Calu3 (cell line): ENCODE measurements around the gene HECA. TPM values are rescaled to one million over a fixed set of nuclear protein-coding genes. Genes with fewer than 3 reads are reported as not detected.

Source experiments
- BruUV-seq: library from RNA; stranded (reverse); fragments of 400-500 nt; replicated peaks from 2 replicates; lab custom pipeline; 2021; lab: Mats Ljungman, UMichigan
- CTCF ChIA-PET: fragments of 300-600 bp; sonication (Branson Sonifier 250); formaldehyde crosslinking; loops from one replicate; lab custom pipeline; 2022; ENCODE audit warnings: antibody characterized with exemption; lab: Charles Lee
- DNase-seq: peaks from one replicate; pipeline ENCODE4 v3.0.0; 2022
- H3K27ac Mint-ChIP-seq: one replicate; pipeline ENCODE4 v1.8.0; 2022; ENCODE audit warnings: mixed read lengths; ENCODE audit not compliant: unreplicated experiment
- H3K27me3 Mint-ChIP-seq: one replicate; pipeline ENCODE4 v1.8.0; 2022; ENCODE audit warnings: mixed read lengths; ENCODE audit not compliant: unreplicated experiment
- H3K36me3 Mint-ChIP-seq: one replicate; pipeline ENCODE4 v1.8.0; 2022; ENCODE audit warnings: mild to moderate bottlenecking, moderate library complexity, mixed read lengths; ENCODE audit not compliant: insufficient read depth, unreplicated experiment
- H3K4me1 Mint-ChIP-seq: one replicate; pipeline ENCODE4 v1.8.0; 2022; ENCODE audit warnings: mild to moderate bottlenecking, low read depth, mixed read lengths; ENCODE audit not compliant: unreplicated experiment
- H3K4me3 Mint-ChIP-seq: one replicate; pipeline ENCODE4 v1.8.0; 2022; ENCODE audit warnings: mild to moderate bottlenecking, low read depth, moderate library complexity, mixed read lengths; ENCODE audit not compliant: unreplicated experiment
- H3K9me3 Mint-ChIP-seq: one replicate; pipeline ENCODE4 v1.8.0; 2022; ENCODE audit warnings: low read depth, mixed read lengths; ENCODE audit not compliant: unreplicated experiment
- intact Hi-C: fragments of 100-400 bp; cut with micrococcal nuclease; formaldehyde crosslinking; loops from one replicate; pipeline ENCODE4 v1.10.0; 2022; ENCODE audit not compliant: unreplicated experiment
- total RNA-seq: library from RNA; stranded (reverse); gene quantifications from 2 replicates; pipeline ENCODE4 v1.2.3, GENCODE V29; 2022
- TF ChIP-seq, protein P1 (sequence below): fragments of 200-600 bp; IDR thresholded peaks from one replicate; pipeline ENCODE4 v1.8.0; 2022; ENCODE audit warnings: antibody characterized with exemption; ENCODE audit not compliant: unreplicated experiment

Gene HECA
- total RNA-seq, 1 experiment from 2014 or later = 7.1 TPM

DNA sequence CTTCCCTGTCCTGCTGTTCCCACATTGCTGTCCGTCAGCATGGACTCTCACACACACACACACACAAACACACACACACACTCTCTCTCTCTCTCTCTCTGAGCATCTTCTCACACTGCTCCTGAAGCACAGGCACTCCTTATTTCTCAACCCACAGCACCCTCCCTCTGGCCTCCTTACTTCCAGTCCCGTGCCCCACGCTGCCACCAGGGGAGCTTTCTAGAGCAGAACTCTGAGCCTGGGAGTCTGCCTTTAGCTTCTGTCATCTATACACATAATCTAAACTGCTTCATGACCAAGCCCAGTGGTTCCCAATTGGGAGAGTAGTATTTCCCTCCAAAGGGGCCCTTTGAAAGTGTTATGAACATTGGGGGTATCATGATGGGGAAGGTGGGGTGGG lies 29.1 kb downstream of the HECA start:
- H3K36me3 Mint-ChIP-seq = no peaks in the 10 kb centered on the region
- no peak for DNase-seq
- TF ChIP-seq, protein P1, sequence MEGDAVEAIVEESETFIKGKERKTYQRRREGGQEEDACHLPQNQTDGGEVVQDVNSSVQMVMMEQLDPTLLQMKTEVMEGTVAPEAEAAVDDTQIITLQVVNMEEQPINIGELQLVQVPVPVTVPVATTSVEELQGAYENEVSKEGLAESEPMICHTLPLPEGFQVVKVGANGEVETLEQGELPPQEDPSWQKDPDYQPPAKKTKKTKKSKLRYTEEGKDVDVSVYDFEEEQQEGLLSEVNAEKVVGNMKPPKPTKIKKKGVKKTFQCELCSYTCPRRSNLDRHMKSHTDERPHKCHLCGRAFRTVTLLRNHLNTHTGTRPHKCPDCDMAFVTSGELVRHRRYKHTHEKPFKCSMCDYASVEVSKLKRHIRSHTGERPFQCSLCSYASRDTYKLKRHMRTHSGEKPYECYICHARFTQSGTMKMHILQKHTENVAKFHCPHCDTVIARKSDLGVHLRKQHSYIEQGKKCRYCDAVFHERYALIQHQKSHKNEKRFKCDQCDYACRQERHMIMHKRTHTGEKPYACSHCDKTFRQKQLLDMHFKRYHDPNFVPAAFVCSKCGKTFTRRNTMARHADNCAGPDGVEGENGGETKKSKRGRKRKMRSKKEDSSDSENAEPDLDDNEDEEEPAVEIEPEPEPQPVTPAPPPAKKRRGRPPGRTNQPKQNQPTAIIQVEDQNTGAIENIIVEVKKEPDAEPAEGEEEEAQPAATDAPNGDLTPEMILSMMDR = no peak
- peaks cover 14% of the 10 kb centered on the region for H3K4me1 Mint-ChIP-seq
- BruUV-seq = no TSS peak
- H3K9me3 Mint-ChIP-seq = no peaks in the 10 kb centered on the region
- no peak overlapping the region for H3K4me3 Mint-ChIP-seq
- H3K27me3 Mint-ChIP-seq = no peaks in the 10 kb centered on the region
- CTCF ChIA-PET = interaction anchor here (0.7 kb wide), 1 partner anchor 1962 kb away, joined by 4 read pairs; no protein-coding TSS in a partner anchor
- no peak overlapping the region for H3K27ac Mint-ChIP-seq
- intact Hi-C loops = no loop called here

DNA sequence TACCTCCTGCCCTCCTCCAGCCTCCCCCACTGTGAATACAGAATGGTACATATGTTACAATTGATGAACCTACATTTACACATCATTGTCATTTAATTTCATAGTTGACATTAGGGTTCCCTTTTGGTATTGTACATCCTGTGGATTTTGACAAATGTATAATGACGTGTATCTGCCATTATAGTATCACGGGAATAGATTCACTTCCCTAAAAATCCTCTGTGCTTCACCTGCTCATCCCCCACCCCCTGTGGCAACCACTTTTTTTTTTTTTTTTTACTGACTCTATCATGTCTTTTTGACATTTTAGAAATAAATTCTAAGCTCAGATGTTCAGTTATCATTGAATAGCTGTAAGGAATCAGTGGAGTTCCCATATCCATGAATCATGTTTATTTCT lies 30.4 kb downstream of the HECA start:
- CTCF ChIA-PET = interaction anchor here (0.6 to 0.7 kb wide), 2 partner anchors 111 to 232 kb away, joined by 4 read pairs; no protein-coding TSS in a partner anchor

DNA sequence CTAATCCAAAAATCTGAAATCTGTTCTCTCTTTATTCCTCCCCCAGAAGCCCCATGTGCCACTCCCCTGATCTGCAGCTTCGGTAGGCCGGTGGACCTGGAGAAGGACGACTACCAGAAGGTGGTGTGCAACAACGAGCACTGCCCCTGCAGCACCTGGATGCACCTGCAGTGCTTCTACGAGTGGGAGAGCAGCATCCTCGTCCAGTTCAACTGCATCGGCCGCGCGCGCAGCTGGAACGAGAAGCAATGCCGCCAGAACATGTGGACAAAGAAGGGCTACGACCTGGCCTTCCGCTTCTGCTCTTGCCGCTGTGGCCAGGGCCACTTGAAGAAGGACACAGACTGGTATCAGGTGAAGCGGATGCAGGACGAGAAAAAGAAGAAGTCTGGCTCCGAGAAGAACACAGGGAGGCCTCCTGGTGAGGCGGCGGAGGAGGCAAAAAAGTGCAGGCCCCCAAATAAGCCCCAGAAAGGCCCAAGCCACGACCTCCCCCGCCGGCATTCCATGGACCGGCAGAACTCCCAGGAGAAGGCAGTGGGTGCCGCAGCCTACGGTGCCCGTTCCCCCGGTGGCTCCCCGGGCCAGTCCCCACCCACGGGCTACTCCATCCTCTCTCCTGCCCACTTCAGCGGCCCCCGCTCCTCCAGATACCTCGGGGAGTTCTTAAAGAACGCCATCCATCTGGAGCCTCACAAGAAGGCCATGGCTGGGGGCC lies 31.5 kb downstream of the HECA start:
- no TSS peak for BruUV-seq
- no peak overlapping the region for H3K27ac Mint-ChIP-seq
- H3K4me3 Mint-ChIP-seq = no peak overlapping the region
- no peaks in the 10 kb centered on the region for H3K36me3 Mint-ChIP-seq
- intact Hi-C loops = no loop called here
- H3K9me3 Mint-ChIP-seq = no peaks in the 10 kb centered on the region
- DNase-seq = no peak
- H3K4me1 Mint-ChIP-seq = peaks cover 23% of the 10 kb centered on the region
- CTCF ChIA-PET = no interaction called here
- TF ChIP-seq, protein P1 = no peak
- H3K27me3 Mint-ChIP-seq = no peaks in the 10 kb centered on the region

More for the DNA sequence above, 30.4 kb downstream of the HECA start:
- Mint-ChIP-seq H3K27ac (no peak overlapping the region), H3K4me3 (no peak overlapping the region), H3K4me1 (peaks cover 18% of the 10 kb centered on the region), H3K27me3 (no peaks in the 10 kb centered on the region), H3K9me3 (no peaks in the 10 kb centered on the region), H3K36me3 (no peaks in the 10 kb centered on the region)
- BruUV-seq = no TSS peak
- TF ChIP-seq, protein P1 = no peak
- intact Hi-C loops = no loop called here
- DNase-seq = no peak

DNA sequence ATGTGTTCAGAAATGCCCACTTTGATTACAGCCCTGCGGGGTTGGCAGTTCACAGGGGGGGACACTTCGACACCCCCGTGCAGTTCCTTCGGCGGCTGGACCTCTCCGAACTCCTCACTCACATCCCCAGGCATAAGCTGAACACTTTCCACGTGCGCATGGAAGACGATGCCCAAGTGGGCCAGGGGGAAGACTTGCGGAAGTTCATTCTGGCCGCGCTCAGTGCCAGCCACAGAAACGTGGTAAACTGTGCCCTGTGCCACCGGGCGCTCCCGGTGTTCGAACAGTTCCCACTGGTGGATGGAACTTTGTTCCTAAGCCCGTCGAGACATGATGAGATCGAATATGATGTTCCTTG lies 32.1 kb downstream of the HECA start:
- Mint-ChIP-seq H3K4me3 (no peak overlapping the region), H3K9me3 (no peaks in the 10 kb centered on the region), H3K27me3 (no peaks in the 10 kb centered on the region), H3K4me1 (peaks cover 22% of the 10 kb centered on the region), H3K36me3 (no peaks in the 10 kb centered on the region), H3K27ac (no peak overlapping the region)
- no peak for DNase-seq
- intact Hi-C loops = no loop called here
- CTCF ChIA-PET = no interaction called here
- BruUV-seq = no TSS peak
- TF ChIP-seq, protein P1 = no peak
